Neural cell (in vitro differentiated cells): ENCODE results near the gene TECTB. TPM values are rescaled to one million over a fixed set of nuclear protein-coding genes. Genes with fewer than 3 reads are reported as not detected.

Source experiments
- H2AFZ ChIP-seq: fragments of 200-600, 300-800 bp; sonication (generic), shearing (Covaris generic); 2 replicates; pipeline ENCODE4 v1.6.0; 2014; ENCODE audit warnings: low read depth, mild to moderate bottlenecking, antibody characterized with exemption, low read length, moderate library complexity
- H3F3A ChIP-seq: fragments of 200-600 bp; shearing (Covaris generic); 2 replicates; pipeline ENCODE4 v1.6.1; 2016; ENCODE audit warnings: mild to moderate bottlenecking, moderate library complexity, mixed read lengths, antibody characterized with exemption, low read length; ENCODE audit not compliant: insufficient read depth, poor library complexity, severe bottlenecking
- H3K27ac ChIP-seq: fragments of 200-600, 300-800 bp; sonication (generic), shearing (Covaris generic); 2 replicates; pipeline ENCODE4 v1.5.1; 2014; ENCODE audit warnings: mild to moderate bottlenecking, low read length, moderate library complexity
- H3K27me3 ChIP-seq: fragments of 300-800, 200-600 bp; sonication (generic), shearing (Covaris generic); 2 replicates; pipeline ENCODE4 v1.6.0; 2014; ENCODE audit warnings: mild to moderate bottlenecking, low read depth, low read length, moderate library complexity; ENCODE audit not compliant: insufficient read depth
- H3K36me3 ChIP-seq: fragments of 300-800, 200-600 bp; sonication (generic), shearing (Covaris generic); 2 replicates; pipeline ENCODE4 v1.5.1; 2014; ENCODE audit warnings: mild to moderate bottlenecking, antibody characterized with exemption, low read length, moderate library complexity; ENCODE audit not compliant: insufficient read depth
- H3K4me2 ChIP-seq: fragments of 300-800, 200-600 bp; sonication (generic), shearing (Covaris generic); 2 replicates; pipeline ENCODE4 v1.6.0; 2014; ENCODE audit warnings: mild to moderate bottlenecking, low read length
- H3K4me3 ChIP-seq: fragments of 300-800, 200-600 bp; sonication (generic), shearing (Covaris generic); 2 replicates; pipeline ENCODE4 v1.5.1; 2014; ENCODE audit warnings: mild to moderate bottlenecking, low read length, moderate library complexity
- H3K79me2 ChIP-seq: fragments of 200-600 bp; shearing (Covaris generic); replicated peaks from 2 replicates; pipeline ENCODE4 v1.6.0; 2014; ENCODE audit warnings: mild to moderate bottlenecking, low read length, moderate library complexity; ENCODE audit not compliant: insufficient read depth
- H3K9ac ChIP-seq: fragments of 300-800, 200-600 bp; sonication (generic), shearing (Covaris generic); 2 replicates; pipeline ENCODE4 v1.6.1; 2016; ENCODE audit warnings: mild to moderate bottlenecking, low read length, mixed read lengths
- H3K9me2 ChIP-seq: fragments of 200-600 bp; shearing (Covaris generic); 2 replicates; pipeline ENCODE4 v1.6.1; 2016; ENCODE audit warnings: mild to moderate bottlenecking, low read length, mixed read lengths; ENCODE audit not compliant: insufficient read depth
- H3K9me3 ChIP-seq: fragments of 200-600, 300-800 bp; sonication (generic), shearing (Covaris generic); 2 replicates; pipeline ENCODE4 v1.6.1; 2016; ENCODE audit warnings: mild to moderate bottlenecking, mixed run types, low read length, moderate library complexity, mixed read lengths
- H4K20me1 ChIP-seq: fragments of 200-600 bp; shearing (Covaris generic); 2 replicates; pipeline ENCODE4 v1.6.1; 2016; ENCODE audit warnings: mild to moderate bottlenecking, mixed run types; ENCODE audit not compliant: insufficient read depth
- EP300 ChIP-seq: fragments of 450-650 bp; conservative IDR thresholded peaks from 2 replicates; pipeline ENCODE4 v1.6.1; 2014; ENCODE audit warnings: antibody characterized with exemption, mild to moderate bottlenecking, moderate library complexity; ENCODE audit not compliant: poor library complexity, severe bottlenecking
- EZH2 ChIP-seq: fragments of 200-600, 300-800 bp; shearing (Covaris generic), sonication (generic); IDR thresholded peaks from 2 replicates; pipeline ENCODE4 v1.6.1; 2014; ENCODE audit warnings: antibody characterized with exemption, low read length, borderline replicate concordance, mild to moderate bottlenecking; ENCODE audit not compliant: insufficient read depth, poor library complexity, severe bottlenecking
- MXI1 ChIP-seq: fragments of 450-650 bp; conservative IDR thresholded peaks from 2 replicates; pipeline ENCODE4 v1.6.1; 2014; ENCODE audit warnings: antibody characterized with exemption, mild to moderate bottlenecking; ENCODE audit not compliant: poor library complexity, severe bottlenecking
- POLR2AphosphoS5 ChIP-seq: IDR thresholded peaks from 2 replicates; pipeline ENCODE4 v1.6.1; 2012
- RAD21 ChIP-seq: fragments of 450-650 bp; conservative IDR thresholded peaks from 2 replicates; pipeline ENCODE4 v1.6.1; 2014; ENCODE audit warnings: antibody characterized with exemption, mild to moderate bottlenecking, moderate library complexity
- SMC3 ChIP-seq: fragments of 450-650 bp; conservative IDR thresholded peaks from 2 replicates; pipeline ENCODE4 v1.6.1; 2014; ENCODE audit warnings: antibody characterized with exemption, mild to moderate bottlenecking, moderate library complexity; ENCODE audit not compliant: poor library complexity
- TAF1 ChIP-seq: IDR thresholded peaks from 2 replicates; pipeline ENCODE4 v1.6.1; 2012; ENCODE audit warnings: low read depth
- polyA plus RNA-seq: library from polyadenylated mRNA; depleted of rRNA; stranded (reverse); fragments of >200 nt; gene quantifications from 2 replicates; pipeline ENCODE4 v1.2.3, GENCODE V29; 2014
- TF ChIP-seq, protein P1 (sequence below): fragments of 450-650 bp; IDR thresholded peaks from 2 replicates; pipeline ENCODE4 v1.5.1; 2014; ENCODE audit warnings: antibody characterized with exemption, mild to moderate bottlenecking, moderate library complexity; ENCODE audit not compliant: poor library complexity, severe bottlenecking
- TF ChIP-seq, protein P2 (sequence below): IDR thresholded peaks from 2 replicates; pipeline ENCODE4 v1.6.1; 2012; ENCODE audit warnings: borderline replicate concordance

TECTB gene
- polyA plus RNA-seq, 1 donor from 2014 or later = not detected

DNA sequence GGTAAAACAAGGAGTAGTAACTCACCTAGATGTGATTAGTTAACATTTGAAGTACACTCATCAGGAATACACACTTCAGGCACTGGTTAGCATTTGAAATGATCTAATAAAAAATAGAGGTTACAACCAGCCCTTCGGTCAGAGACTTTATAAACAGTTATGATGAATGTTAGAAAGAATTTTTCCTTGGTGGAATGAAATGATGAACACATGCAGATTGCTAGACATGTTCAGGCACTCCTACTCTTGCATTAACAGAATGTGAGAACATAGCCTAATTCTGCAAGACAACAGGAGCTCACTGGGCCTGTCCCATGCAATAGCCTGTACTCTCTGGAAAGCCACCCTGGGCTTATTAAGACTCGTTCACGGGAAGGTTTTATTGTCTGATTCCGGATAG lies 47.3 kb upstream of the TECTB start:
- H3K79me2 ChIP-seq = no peaks in the 10 kb centered on the region
- H3F3A ChIP-seq = no peaks in the 10 kb centered on the region
- no peaks in the 10 kb centered on the region for H3K36me3 ChIP-seq
- TF ChIP-seq POLR2AphosphoS5 (no peak), TAF1 (no peak), EZH2 (no peak), EP300 (no peak), MXI1 (no peak), RAD21 (no peak), SMC3 (no peak)
- TF ChIP-seq, protein P1, sequence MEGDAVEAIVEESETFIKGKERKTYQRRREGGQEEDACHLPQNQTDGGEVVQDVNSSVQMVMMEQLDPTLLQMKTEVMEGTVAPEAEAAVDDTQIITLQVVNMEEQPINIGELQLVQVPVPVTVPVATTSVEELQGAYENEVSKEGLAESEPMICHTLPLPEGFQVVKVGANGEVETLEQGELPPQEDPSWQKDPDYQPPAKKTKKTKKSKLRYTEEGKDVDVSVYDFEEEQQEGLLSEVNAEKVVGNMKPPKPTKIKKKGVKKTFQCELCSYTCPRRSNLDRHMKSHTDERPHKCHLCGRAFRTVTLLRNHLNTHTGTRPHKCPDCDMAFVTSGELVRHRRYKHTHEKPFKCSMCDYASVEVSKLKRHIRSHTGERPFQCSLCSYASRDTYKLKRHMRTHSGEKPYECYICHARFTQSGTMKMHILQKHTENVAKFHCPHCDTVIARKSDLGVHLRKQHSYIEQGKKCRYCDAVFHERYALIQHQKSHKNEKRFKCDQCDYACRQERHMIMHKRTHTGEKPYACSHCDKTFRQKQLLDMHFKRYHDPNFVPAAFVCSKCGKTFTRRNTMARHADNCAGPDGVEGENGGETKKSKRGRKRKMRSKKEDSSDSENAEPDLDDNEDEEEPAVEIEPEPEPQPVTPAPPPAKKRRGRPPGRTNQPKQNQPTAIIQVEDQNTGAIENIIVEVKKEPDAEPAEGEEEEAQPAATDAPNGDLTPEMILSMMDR = no peak
- TF ChIP-seq, protein P2, sequence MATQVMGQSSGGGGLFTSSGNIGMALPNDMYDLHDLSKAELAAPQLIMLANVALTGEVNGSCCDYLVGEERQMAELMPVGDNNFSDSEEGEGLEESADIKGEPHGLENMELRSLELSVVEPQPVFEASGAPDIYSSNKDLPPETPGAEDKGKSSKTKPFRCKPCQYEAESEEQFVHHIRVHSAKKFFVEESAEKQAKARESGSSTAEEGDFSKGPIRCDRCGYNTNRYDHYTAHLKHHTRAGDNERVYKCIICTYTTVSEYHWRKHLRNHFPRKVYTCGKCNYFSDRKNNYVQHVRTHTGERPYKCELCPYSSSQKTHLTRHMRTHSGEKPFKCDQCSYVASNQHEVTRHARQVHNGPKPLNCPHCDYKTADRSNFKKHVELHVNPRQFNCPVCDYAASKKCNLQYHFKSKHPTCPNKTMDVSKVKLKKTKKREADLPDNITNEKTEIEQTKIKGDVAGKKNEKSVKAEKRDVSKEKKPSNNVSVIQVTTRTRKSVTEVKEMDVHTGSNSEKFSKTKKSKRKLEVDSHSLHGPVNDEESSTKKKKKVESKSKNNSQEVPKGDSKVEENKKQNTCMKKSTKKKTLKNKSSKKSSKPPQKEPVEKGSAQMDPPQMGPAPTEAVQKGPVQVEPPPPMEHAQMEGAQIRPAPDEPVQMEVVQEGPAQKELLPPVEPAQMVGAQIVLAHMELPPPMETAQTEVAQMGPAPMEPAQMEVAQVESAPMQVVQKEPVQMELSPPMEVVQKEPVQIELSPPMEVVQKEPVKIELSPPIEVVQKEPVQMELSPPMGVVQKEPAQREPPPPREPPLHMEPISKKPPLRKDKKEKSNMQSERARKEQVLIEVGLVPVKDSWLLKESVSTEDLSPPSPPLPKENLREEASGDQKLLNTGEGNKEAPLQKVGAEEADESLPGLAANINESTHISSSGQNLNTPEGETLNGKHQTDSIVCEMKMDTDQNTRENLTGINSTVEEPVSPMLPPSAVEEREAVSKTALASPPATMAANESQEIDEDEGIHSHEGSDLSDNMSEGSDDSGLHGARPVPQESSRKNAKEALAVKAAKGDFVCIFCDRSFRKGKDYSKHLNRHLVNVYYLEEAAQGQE = no peak
- H3K27me3 ChIP-seq = no peaks in the 10 kb centered on the region
- no peak overlapping the region for H3K27ac ChIP-seq
- H3K9me2 ChIP-seq = no peaks in the 10 kb centered on the region
- H3K9me3 ChIP-seq = no peaks in the 10 kb centered on the region
- H4K20me1 ChIP-seq = no peaks in the 10 kb centered on the region
- no peak overlapping the region for H3K9ac ChIP-seq
- H3K4me2 ChIP-seq = no peak overlapping the region
- H3K4me3 ChIP-seq = no peak overlapping the region
- no peak overlapping the region for H2AFZ ChIP-seq

DNA sequence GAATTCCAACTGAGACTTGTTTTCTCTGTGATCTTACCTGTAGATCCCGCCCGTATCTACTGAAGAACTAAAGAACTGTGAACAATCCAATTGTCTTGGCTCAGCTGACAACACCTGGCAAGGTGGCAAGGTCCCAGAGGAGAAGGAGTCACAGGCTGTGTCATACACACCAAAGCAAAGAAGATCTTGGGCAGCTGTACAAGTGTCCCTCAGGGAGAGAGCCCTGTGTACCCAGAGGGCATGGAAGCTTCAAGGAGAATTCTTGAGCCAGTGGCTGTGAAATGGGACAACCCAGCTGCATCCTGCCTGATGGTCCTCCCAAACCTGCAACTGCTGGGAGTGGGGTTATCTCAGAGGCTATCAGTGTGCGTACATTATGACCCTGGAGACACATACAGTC lies 46.7 kb upstream of the TECTB start:
- TF ChIP-seq TAF1 (no peak), MXI1 (no peak), EP300 (no peak), POLR2AphosphoS5 (no peak), RAD21 (no peak), EZH2 (no peak), SMC3 (no peak)
- TF ChIP-seq, protein P2 = no peak
- TF ChIP-seq, protein P1 = no peak
- Histone ChIP-seq H2AFZ (no peak overlapping the region), H3K4me2 (no peak overlapping the region), H3K27ac (no peak overlapping the region), H3K9ac (no peak overlapping the region), H3K4me3 (no peak overlapping the region), H3K9me3 (no peaks in the 10 kb centered on the region), H3K9me2 (no peaks in the 10 kb centered on the region), H3F3A (no peaks in the 10 kb centered on the region), H4K20me1 (no peaks in the 10 kb centered on the region), H3K27me3 (no peaks in the 10 kb centered on the region), H3K36me3 (no peaks in the 10 kb centered on the region), H3K79me2 (no peaks in the 10 kb centered on the region)
